Activated T-helper 1 cell treated with anti-CD3 and anti-CD28 coated beads, Interleukin-2, amount 50 U/mL, for 16 hours (primary cell): ENCODE results near the gene PNCK.
"Not testable (repeated sequence)": the region's sequence is repeated elsewhere in the genome, so short reads cannot be mapped to it uniquely, and the experiment has no call there.

Experiments used
- DNase-seq, 2 donors: peaks; one replicate each; pipeline ENCODE4 v3.0.0-alpha.2; 2020; ENCODE audit warnings: low read depth in 1 of 2, low spot score in 1 of 2

The PNCK gene

GRCh38 chrX:153699210-153699783, 25.7 kb upstream of the PNCK start:
- DNase-seq: not testable (repeated sequence)

- DNase-seq: no peak
Observed at GRCh38 chrX:153697924-153698865, 24.6 kb upstream of the PNCK start.

GRCh38 chrX:153696986-153697722, 23.5 kb upstream of the PNCK start:
- DNase-seq: not testable (repeated sequence)

- DNase-seq: not testable (repeated sequence)
Observed at GRCh38 chrX:153696538-153696937, 22.9 kb upstream of the PNCK start.

GRCh38 chrX:153696100-153696499, 22.5 kb upstream of the PNCK start:
- no peak for DNase-seq

GRCh38 chrX:153694687-153695270, 21.2 kb upstream of the PNCK start:
- no peak for DNase-seq

- DNase-seq: not testable (repeated sequence)
Observed at GRCh38 chrX:153694256-153694655, 20.6 kb upstream of the PNCK start.

GRCh38 chrX:153693216-153694086, 19.8 kb upstream of the PNCK start:
- DNase-seq: no peak

GRCh38 chrX:153692611-153693156, 19.1 kb upstream of the PNCK start:
- no peak for DNase-seq

GRCh38 chrX:153692003-153692402, 18.4 kb upstream of the PNCK start:
- no peak for DNase-seq

GRCh38 chrX:153691032-153691827, 17.6 kb upstream of the PNCK start:
- DNase-seq: not testable (repeated sequence)

GRCh38 chrX:153690466-153690865, 16.9 kb upstream of the PNCK start:
- DNase-seq: no peak

- no peak for DNase-seq
Observed at GRCh38 chrX:153689654-153690465, 16.2 kb upstream of the PNCK start.

- DNase-seq: no peak
Observed at GRCh38 chrX:153688911-153689590, 15.4 kb upstream of the PNCK start.

- DNase-seq: no peak
Observed at GRCh38 chrX:153688506-153688905, 14.9 kb upstream of the PNCK start.

- no peak for DNase-seq
Observed at GRCh38 chrX:153688071-153688470, 14.5 kb upstream of the PNCK start.

GRCh38 chrX:153687121-153688039, 13.8 kb upstream of the PNCK start, which contains the start of gene SLC6A8:
Gene SLC6A8, plus strand, starts transcription at chrX:153687926. Its CDS starts 649 bp downstream, at chrX:153688575.
- no peak for DNase-seq
